Erythroblast (primary cell): Measurements from ENCODE around the gene NEURL2.

Experiments
- GATA1 ChIP-seq: IDR thresholded peaks from 2 replicates; pipeline ENCODE4 v1.6.1; 2011; ENCODE audit warnings: low read depth, mild to moderate bottlenecking, control low read depth, low read length, moderate library complexity
- POLR2A ChIP-seq: IDR thresholded peaks from 2 replicates; pipeline ENCODE4 v1.6.1; 2011; ENCODE audit warnings: mild to moderate bottlenecking, low read length

- TF ChIP-seq POLR2A = no peak
- no peak for TF ChIP-seq GATA1
These were observed 26.8 kb upstream of the NEURL2 start for GRCh38 chr20:45917790-45918141.
